Stimulated activated CD4-positive, alpha-beta T cell treated with anti-CD3 and anti-CD28 coated beads, Interleukin-12 subunit alpha, Interleukin-12 subunit beta, amount 100 ng/mL, for 4 hours (primary cell): ENCODE measurements around the gene BANP.
"Not testable (repeated sequence)": the region's sequence is repeated elsewhere in the genome, so short reads cannot be mapped to it uniquely, and the experiment has no call there.

Experiments
- DNase-seq: peaks from one replicate; pipeline ENCODE4 v3.0.0-alpha.2; 2020

Gene BANP

DNA sequence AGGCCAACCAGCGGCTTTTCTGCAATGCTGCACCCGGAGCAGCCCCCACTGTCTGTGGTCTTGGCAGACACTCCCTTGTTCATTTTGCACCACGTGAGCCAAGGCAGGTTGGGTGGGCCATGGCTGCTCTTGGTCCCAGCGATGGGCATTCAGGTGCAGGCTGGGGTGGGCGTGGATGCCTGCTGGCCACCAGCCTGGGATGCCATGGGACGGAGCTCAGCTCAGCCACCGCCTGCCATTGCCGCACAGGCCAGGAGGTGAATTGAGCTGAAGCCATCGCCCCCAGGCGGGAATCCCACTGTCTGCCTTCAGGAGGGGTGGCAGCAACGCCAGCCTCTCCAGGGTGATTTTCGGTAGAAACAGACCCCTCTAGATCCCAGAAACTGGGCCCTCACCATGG is 155.3 kb downstream of the BANP start:
- DNase-seq, result not testable (repeated sequence)

DNA sequence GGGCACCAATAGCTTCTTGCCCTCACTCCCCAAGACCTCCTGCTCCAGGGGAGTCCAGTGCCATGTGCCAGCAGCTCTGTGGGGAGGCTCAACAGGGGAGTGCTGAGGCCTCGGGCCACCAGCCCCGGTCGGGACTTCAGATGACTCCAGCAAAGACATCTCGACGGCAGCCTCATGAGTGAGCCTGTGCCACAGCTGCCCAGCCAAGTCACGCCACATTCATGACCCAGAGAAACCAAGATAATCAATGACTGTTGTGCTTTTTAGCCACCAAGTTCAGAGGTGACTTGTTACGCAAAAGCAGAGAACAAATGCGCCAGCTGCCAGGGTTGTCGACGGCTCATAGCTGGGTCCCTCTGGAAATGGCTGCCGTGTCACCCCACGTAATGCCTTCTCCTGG is 157.5 kb downstream of the BANP start:
- DNase-seq, result no peak

DNA sequence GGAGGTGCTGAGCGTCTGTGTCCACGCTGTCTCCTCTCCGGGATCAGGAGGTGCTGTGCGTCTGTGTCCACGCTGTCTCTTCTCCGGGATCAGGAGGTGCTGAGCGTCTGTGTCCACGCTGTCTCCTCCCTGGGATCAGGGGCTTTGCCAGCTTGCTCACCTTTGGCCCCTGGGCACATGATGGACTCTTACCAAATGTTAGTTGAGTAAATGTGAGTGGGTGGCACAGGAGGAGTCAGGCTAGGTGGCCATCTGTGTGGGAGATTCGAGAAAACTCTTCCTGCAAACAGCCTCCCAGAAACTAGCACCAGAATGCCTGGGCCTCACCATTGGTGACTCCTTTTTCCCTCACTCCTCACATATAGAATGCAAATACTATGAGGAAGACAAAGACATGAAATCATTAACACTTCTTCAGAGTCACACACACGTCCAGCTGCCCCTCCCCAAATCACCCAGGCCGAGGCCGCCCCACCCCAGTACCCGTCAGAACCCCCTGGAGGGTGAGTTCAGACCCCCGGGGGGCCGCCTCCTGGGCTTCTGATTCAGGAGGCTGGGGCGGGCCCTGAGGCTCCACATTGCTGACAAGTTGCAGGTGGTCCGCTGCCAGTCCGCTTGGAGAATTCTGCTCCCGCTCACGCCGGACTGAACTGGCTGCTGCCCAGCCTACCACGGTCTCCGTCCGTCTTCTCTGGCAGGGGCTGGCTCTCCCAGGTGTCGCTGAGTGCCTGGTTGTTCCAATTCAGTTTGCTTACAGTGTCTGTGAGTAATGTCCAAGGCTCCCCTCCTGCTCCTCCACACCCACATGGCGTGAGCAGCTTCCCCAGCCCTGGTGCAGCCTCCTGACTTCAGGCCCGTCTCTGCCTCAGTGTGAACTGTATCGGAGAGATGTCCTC is 158.7 kb downstream of the BANP start:
- not testable (repeated sequence) for DNase-seq

DNA sequence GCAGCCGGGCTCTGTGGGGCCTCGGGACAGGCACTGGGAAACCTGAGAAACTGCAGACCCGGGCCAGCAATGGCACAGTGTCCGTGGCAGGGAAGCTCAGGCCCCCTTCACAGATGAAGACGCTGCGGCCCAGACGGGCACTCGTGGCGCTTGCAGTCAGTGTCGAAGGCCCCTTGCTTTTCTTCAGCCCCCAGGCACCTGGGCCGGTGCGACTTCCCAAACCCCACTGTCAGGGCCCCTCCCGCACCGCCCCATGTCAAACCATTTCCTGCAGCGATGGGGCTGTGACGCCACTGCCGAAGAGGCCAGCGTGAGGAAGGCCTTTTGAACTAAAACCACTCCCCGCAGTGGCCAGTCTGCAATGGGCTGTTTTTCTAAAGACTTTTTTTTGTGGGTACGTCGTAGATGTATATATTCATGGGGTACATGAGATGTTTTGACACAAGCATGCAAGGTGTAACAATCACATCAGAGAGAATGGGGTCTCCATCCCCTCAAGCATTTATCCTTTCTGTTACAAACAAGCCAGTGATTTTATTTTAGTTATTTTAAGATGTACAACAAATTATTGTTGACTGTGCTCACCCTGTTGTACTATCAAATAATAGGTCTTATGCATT is 159.8 kb downstream of the BANP start:
- not testable (repeated sequence) for DNase-seq

DNA sequence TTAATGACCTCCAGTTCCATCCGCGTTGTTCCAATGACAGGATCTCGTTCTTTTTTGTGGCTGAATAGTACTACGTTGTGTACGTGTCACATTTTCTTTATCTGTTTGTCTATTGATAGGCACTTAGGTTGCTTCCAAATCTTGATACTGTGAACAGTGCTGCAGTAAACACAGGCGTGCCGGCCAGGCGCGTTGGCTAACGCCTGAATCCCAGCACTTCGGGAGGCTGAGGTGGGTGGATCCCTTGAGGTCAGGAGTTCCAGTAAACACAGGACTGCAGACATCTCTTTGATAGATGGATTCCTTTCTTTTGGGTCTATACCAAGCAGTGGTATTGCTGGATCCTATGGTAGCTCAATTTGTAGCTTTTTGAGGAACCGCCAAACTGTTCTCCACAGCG is 160.7 kb downstream of the BANP start:
- DNase-seq, result not testable (repeated sequence)

DNA sequence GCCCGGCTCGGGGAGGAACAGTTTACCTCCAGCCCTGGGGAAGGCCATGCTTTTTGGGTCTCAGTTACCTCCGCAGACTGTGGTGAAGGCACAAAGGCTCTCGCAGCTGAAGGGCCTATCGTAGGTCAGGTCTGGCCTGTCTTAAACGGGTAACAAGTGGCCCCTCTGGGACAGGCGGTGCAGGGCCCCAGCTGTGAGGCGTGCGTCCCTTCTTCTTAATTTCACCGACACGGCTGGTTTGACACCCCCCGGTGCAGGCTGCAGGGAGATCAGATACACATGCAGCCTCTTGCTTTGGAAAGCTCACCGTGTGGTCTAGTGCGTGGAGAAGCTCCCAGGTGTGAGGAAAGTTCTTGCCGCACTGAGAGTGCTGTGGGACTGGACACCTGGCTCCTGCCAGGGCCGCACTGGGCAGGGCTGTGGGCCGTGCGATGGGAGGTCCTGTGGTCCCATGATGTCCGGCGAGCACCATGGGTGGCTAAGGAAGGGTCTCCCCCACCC is 162.4 kb downstream of the BANP start:
- no peak for DNase-seq

DNA sequence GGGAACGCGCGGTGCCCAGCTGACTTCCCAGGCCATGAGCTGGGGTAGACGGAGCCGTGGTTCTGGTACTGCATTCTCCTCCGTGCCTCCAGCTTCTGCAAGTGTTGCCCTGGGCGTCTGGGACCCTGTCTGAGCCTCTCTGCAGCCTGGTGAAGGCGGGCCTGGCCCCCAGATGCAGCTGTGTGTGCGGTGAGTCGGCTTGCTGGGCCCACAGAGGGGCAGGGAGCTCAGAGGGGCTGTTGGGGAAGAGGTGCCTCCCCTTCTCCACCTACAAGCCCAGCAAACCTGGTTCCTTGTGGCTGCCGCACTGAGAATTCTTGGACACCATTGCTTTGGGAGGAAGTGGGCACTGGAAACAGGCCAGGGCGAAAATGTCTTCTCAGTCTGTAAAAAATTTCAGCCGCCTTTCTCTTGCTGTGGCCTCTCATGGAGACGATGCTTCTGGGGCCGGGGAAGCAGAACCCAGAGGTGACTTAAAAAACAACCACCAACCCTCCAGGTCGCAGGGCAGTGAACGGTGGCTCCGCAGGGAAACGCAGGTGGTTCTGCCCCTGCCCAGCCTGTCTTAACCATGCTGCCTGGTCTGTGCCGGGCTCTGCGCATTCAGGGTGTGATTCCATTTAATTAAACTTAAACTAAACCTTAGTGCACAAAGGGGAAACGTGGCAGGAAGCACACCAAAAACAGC is 163.5 kb downstream of the BANP start:
- DNase-seq, result not testable (repeated sequence)

DNA sequence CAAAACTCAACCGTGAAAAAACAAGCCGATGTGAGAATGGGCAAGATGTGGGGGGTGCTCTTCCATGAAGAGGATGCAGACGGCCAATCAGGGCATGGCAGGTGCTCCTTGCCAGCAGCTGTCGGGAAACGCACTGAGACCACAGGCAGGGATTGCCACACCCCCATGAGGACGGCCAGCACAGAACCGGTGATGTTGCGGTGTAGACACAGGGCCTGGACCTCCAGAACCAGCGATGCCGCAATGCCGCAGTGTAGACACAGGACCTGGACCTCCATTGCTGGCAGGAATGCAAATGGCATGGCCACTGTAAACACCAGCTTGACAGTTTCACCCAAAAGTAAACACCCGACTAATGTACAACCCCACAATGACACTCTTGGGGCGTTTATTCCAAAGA is 164.9 kb downstream of the BANP start:
- DNase-seq, result no peak

DNA sequence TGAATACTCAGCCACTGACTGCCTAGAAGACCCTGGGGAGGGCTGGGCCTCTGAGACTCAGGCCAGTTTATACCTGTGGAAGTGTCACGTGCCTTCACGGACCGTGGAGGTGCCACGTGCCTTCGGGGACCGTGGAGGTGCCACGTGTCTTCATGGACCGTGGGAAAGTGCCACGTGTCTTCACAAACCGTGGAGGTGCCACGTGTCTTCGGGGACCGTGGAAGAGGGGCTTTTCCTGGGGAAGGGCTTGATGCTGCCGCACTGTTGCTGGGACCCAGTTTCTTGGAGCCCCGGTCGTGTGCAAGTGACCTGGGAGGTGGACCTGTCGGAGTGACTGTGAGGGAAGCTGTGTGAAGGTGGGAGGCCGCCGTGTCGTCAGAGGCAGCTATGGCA is 166.2 kb downstream of the BANP start:
- no peak for DNase-seq

DNA sequence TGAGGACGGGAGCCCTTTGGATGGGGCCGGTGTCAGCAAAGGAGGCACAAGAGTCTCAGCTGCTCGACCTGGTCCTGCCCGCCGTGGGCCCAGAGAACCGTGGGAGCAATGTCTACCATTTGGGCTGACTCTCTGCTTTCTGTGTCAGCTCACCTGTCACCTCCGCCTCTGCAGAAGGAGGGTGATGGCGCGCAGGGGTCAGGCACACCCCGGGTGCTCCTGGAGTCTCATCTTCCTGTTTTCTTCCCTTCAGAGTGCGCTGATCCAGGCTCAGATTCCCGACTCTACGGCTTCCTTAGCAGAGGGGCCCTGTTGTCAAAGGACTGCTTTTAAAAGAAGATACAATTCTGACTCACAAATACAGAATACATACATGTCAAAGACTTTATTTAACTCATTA is 167.1 kb downstream of the BANP start:
- no peak for DNase-seq

DNA sequence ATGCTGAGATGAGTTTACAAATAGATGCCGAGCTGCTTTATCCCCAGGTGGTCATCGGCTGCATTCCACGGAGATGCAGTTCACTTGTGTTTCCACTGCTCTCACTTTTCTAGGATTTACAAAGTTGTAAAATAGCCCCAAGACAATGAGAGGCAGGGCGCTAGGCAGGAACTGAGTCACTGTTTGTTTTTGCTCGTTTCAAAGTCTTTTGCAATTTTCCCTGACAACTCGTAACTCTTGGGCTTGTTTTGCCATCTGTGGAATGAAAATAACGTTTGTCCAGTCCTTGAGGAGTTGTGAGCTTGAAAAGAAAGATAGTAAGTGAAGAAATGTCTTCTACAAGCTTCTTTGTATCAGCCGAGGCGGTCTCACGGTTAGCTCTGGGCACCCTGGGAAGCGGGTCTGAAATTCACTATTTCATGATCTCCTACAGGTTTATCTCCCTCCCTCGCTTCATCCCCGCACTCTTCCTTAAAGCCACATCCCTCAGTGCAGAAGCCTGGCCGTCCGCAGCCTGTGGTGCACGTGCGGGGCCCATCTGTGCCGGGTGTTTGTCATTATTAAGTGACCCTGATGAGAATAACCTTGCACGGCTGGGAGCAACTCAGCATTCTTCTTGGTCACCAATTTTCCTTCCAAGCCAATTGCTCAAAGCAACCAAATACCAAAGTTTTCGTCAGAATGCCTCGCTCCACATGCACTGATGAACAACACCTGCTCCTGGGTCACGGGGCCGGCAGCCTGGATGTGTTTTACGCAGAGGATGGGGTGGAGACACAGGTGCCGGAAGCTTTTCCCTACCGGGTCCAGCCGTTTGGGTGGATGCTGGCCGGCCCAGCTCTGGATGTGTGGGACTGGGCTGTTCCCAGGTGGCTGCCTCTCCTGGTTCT is 167.9 kb downstream of the BANP start:
- not testable (repeated sequence) for DNase-seq

DNA sequence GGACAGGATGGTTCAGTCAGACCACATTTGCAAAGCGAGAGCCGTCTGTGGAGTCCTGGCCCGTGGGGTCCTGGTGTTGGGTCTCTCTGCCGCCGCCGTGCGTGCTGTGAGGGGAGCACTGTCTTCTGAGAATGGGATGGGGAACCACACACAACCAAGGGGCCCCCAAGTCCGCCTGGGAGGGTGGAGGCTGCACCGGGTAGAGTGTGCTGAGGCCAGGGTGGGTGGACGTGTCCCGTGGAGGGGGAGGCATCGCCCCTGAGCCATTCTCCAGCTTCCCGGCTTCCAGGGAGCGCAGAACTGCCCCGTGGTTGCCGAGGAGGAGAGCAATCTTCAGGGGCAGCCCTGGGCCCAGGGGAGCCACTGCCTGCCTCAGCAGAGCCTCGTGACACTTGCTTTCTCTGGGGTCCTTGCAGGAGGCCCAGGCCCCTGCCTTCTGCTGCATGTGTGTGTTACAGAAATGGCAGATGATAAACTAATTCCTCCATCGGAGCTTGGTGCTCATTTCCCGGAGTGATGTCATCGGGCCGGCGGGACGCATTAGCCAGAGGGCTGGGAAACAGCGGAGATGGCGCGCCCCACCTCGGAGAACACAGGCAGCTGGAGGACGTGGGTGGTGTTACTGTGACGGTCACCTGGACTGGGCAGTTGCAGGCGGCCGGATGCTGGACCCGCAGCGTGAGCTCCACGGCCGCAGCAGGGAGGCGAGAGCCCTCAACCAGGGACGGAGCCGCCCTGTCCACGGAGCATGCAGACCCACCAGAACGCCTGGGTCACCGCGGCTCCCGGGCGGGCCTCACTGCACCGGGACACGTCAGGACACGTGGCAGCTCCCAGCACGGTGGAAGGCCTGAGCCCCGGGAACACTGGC is 168.9 kb downstream of the BANP start:
- not testable (repeated sequence) for DNase-seq

DNA sequence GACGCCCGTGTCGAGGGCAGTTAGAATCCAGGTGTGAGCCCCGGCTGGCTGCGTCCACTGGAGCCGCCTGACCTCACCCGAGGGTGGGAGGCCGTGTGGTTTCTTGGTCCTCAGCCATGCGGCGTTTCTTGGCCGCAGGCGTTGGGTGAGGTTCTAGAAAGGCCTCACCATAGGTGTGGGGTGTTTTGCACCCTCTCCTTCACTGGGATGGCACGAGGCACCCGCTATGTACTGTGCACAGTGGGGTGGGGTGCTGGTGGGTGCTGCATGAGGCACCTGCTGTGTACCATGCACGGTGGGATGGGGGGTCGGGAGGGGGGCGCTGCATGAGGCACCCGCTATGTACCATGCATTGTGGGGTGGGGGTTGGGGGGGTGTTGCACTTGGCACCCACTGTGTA is 169.6 kb downstream of the BANP start:
- DNase-seq, result no peak

DNA sequence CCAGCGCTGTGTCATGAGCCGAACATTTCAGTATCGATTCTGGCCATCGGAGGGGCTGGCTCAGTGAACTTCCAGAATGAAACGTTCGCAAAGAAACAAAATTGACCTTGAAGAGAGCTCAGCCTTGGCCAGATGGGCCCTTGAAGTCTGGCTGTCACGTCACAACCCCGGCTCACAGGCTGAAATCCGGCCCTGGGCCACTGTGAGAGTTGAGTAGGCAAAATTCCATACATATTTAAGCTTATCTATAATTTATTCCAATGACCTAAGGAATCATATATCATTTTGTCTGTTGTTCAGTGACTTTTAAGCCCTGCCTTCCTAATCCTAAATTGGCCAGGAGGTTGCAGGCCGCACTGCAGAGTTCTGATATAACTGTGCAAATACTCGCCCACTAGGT is 170.2 kb downstream of the BANP start:
- not testable (repeated sequence) for DNase-seq

DNA sequence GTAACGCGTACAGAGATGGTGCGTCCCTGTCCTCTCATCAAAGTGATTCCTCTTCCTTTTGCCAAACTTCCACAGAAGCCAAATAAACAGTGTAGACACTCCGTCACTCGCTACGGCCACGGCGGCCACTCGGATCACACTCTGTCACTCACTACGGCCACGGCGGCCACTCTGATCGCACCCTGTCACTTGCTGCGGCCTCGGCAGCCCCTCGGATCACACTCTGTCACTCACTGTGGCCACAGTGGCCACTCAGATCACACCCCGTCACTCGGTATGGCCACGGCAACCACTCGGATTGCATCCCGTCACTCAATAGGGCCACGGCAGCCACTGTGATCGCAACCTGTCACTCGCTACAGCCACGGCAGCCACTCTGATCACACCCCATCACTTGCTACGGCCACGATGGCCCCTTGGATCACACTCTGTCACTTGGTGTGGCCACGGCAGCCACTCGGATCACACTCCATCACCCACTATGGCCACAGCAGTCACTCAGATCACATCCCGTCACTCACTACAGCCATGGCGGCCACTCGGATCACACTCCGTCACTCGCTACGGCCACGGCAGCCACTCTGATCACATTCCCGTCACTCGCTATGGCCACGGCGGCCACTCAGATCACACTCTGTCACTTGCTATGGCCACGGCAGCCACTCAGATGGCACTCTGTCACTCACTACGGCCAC is 170.8 kb downstream of the BANP start:
- no peak for DNase-seq
